Fibroblast of skin of back (primary cell): Measurements from ENCODE around the gene MEFV. TPM values are rescaled to one million over a fixed set of nuclear protein-coding genes. Genes with fewer than 3 reads are reported as not detected.
"Not testable (repeated sequence)": the region's sequence is repeated elsewhere in the genome, so short reads cannot be mapped to it uniquely, and the experiment has no call there.

Experiments
- DNase-seq: peaks from one replicate; pipeline ENCODE4 v3.0.0-alpha.2; 2013
- polyA plus RNA-seq, 2 experiments: library from polyadenylated mRNA; unstranded; fragments of 120-200 nt; gene quantifications; one replicate each; pipeline ENCODE4 v1.2.1, GENCODE V29; 2013; ENCODE audit not compliant: insufficient read length in 2 of 2

MEFV gene, protein sequence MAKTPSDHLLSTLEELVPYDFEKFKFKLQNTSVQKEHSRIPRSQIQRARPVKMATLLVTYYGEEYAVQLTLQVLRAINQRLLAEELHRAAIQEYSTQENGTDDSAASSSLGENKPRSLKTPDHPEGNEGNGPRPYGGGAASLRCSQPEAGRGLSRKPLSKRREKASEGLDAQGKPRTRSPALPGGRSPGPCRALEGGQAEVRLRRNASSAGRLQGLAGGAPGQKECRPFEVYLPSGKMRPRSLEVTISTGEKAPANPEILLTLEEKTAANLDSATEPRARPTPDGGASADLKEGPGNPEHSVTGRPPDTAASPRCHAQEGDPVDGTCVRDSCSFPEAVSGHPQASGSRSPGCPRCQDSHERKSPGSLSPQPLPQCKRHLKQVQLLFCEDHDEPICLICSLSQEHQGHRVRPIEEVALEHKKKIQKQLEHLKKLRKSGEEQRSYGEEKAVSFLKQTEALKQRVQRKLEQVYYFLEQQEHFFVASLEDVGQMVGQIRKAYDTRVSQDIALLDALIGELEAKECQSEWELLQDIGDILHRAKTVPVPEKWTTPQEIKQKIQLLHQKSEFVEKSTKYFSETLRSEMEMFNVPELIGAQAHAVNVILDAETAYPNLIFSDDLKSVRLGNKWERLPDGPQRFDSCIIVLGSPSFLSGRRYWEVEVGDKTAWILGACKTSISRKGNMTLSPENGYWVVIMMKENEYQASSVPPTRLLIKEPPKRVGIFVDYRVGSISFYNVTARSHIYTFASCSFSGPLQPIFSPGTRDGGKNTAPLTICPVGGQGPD
- not detected for polyA plus RNA-seq (2013, experiment 1 of 2; ENCODE audit: insufficient read length)
- 0.08 TPM for polyA plus RNA-seq (2013, experiment 2 of 2; ENCODE audit: insufficient read length)

DNA sequence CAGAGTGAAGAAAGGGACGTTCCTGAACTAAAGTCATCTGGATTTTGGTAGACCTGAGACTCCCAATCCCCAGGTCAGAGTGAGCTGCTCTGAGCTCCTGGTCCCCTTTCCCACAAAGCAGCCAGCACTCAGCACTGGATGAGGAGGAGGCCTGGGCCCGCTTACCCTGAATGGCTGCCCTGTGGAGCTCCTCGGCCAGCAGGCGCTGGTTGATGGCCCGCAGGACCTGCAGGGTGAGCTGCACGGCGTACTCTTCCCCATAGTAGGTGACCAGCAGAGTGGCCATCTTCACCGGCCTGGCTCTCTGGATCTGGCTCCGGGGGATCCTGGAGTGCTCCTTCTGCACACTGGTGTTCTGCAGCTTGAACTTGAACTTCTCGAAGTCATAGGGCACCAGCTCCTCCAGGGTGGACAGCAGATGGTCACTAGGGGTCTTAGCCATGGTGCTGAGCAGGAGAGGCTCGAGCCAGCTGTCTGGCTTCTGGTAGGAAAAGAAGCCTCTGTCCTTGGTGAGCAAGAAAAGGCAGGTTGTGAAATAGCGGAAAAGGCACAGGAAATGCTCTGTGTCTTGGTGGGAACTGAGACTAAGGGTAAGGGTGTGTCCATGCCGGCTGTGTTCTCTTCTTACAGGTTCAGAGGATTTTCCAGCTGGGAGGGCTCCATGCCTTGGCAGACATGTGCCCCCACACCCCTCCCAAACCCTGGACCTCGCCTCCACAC, at the start of gene MEFV:
TSS of gene MEFV (minus strand) at position 488 of the 720 bp plus-strand sequence. CDS start at position 442, 46 bp downstream.
- no peak for DNase-seq

GRCh38 chr16:3306078-3306477, 49.6 kb upstream of the MEFV start:
- DNase-seq: no peak

DNA sequence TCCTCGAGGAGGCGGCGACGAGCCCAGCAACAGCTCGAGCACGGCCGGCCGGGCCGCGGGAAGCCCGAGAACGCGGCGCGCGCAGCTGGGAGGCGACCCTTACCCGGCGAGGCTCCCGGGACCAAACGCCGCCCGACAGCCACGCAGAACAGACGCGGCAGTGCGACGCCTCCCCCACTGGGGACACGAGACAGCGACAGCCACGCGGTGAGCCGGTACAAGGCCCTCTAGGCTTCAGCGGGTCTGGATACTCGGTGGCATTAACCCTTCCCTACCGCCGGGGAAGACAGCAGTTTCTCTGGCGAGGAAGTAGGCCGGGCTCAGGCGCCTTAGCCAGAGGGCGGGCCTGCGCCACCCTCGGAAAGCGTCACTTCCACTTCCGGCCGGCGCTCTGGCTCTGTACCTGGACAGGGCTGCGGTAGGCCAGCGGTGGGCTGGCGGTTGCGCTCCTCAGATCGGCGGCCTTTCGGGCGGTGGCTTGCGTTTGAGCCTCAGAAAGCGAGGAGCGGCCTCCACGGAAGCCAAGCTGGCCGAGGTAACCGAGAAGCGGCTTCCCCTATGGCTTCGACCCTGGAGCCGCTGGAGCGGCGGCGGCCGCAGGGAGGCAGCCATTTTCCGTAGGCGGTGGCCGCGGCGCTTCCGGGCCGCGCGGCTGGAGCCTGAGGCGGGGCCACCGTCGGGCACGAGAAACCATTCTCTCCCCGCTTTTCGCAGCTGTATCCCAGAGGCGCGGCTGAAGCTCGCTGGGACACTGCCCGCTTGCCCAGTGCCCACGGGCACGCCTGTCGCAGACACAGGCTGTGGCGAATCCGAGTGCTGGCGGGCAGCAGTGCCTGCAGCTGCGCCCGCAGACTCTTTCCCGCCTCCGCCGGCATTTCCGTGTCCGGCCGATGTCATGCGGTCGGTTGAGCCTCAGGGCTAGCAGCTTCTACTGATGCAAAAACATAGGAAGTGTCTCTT, 49.0 kb upstream of the MEFV start, which contains the start of the genes TIGD7 and ZNF75A:
TSS of gene TIGD7 (minus strand) at position 322 of the 960 bp plus-strand sequence. CDS start 4,816 bp downstream, outside the sequence.
TSS of gene ZNF75A (plus strand) at position 389 of the 960 bp plus-strand sequence. CDS start 2,932 bp downstream, outside the sequence.
- peak; percentile 94 for DNase-seq

GRCh38 chr16:3304370-3304769, 47.9 kb upstream of the MEFV start:
- no peak for DNase-seq

DNA sequence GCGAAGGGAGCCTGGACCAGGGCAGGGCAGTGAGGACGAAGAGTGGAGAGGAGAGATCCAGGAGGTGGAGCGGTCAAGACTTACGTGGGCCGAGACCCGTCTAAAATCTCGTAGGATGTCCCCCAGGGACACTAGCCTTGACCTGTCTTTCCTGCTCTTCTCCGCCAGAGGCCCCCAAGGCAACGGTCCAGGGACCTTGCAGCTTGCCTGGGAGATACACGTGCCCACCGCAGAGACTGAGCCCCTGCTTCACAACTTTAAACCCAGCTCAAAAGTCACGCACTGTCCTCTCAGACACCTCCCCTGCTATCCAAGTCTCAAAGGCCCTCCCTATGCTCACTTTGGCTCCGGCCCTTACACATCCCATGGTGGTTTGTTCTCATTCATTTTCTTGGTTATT, 39.4 kb upstream of the MEFV start:
- DNase-seq: no peak

DNA sequence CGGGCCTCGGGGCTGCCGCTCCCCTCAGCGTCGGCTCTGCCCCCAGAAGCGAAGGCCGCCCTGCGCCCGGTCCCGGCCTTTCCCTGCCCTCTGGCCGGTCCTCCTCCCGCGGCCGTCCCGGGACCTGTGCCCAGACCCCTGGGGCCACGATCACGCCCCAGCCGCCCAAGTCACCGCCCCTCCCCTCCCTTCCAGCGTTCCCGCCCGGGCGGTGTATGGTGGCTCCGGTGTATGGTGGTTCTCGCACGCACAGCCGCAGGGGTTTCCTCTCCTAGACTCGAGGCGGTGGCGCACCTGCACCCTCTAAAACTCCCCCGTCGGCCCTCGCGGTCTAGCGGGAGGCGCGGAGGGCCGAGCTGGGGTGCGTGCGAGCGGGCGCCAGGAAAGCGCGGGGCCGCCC, 38.8 kb upstream of the MEFV start:
- no peak for DNase-seq

- no peak for DNase-seq
These were observed 36.2 kb upstream of the MEFV start for GRCh38 chr16:3292604-3293003.

GRCh38 chr16:3289998-3290673, 33.7 kb upstream of the MEFV start:
- no peak for DNase-seq

DNA sequence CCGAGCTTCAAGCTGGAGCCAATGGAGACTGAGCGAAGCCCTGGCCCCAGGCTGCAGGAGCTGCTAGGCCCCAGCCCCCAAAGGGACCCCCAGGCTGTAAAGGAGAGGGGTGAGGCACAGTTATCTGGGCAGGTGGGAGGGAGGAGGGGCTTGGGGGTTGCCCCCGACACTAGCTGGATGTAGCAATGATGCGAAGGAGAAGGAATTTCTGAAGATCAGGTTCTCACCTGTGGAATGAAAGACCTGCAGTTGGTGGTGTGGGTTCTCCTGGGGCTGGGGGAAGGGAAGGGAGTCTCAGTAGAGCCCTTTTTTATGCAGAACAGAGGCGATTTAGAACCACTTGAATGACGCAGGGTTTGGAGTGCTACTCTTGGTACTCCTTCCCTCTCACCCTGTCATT, 28.7 kb upstream of the MEFV start:
- no peak for DNase-seq

GRCh38 chr16:3283543-3284447, 27.4 kb upstream of the MEFV start:
- DNase-seq: no peak

DNA sequence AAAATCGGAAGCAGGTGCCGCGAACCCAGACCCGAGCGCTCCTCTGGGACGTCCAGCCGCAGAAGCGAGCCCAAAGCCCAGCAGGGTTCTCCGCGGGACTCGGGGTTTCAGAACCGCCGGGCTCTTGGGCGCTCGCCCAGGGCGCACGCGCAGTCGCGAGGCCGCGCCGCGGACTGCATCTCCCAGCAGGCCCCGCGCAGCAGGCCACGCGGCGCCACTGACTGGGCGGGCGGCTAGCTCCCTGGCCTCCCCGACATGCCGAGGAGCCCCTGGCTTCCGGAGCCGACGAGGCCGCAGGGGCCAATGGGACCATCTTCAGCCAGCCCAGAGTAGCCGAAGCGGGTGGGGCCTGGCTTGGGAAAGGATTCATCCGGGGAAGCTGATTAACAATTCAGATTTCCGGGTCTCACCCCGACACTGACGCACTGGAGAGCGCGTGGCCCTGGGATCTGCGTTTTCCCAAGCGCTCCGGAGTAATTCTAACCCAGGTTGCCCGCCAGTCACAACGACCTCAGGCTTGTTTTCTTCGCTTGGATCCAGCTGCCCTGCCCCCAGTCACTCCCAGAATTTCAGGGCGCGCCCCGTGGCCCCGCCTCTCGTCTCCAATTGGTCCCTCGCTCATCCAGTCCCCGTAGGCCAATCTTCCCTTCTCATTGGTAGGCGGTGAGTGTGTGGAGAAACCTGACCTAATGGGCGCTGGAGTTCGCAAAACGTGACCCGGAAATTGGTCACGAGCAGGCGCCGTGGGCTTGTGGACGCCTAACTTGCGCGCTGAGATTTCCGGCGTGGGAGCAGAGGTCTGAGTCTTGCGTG, 26.5 kb upstream of the MEFV start, which contains the start of gene ZNF263:
TSS of gene ZNF263 (plus strand) at position 762 of the 813 bp plus-strand sequence. CDS start 328 bp downstream, outside the sequence.
- DNase-seq: peak; percentile 99

DNA sequence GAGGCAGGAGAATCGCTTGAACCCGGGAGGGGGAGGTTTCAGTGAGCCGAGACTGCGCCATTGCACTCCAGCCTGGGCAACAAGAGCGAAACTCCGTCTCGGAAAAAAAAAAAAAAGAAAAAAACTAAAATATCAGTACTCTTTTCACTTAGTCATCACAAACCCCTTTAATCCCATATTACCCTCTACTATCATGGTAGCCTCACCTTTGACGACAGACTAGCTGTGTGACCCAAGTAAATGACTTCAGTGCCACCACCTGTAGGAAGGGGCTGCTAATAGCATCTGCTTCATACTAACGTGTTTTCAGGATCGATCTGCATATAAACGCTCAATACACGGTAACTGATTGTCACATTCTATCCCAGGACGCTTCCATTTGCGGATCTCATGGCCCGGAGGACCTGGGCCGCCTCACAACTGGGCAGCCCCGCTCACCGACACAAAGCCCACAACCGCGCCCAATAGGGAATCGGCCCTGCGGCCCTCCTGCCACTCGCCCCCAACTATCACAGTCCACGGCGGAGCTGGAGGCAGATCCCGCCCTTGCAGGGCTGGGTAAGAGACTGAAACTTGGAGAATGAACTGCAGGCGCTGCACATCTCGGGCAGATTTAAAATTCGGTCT, 25.8 kb upstream of the MEFV start:
- peak; percentile 77 for DNase-seq

- no peak for DNase-seq
These were observed 24.9 kb upstream of the MEFV start for GRCh38 chr16:3281222-3281820.

DNA sequence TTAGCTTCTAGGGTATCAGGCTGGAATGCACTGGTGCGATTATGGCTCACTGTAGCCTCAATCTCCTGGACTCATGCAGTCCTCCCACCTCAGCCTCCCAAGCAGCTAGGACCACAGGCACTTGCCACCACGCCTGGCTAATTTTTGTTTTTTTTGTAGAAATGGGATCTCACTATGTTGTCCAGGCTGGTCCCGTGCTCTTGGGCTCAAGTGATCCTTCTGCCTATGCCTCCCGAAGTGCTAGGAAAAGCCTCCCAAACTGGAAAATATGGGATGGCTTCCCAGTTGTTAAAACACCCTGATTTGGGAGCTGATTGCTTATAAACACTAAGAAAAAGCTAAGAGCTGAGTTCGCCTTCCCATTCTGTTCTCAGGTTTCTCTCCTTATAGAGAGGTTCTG, 20.2 kb upstream of the MEFV start:
- no peak for DNase-seq

DNA sequence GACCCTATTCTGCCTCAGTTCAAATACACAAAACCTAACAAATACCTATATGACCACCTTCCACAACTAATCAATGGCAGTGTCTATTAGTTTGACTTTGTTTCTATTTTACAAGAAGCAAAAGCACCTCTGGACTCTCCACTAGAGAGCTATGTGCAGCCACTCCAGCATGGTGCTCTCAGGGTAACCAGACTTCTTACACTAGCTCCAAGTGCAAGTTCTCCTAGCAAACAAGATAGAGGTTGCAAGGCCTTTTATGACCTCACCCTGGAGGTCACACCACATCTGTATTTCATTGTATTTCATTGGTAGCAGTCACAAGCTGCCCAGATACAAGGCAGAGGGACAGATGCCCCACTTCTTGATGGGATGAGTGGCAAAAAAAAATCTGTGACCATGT, 18.5 kb upstream of the MEFV start:
- DNase-seq: no peak

GRCh38 chr16:3274490-3274889, 18.1 kb upstream of the MEFV start:
- DNase-seq: no peak

DNA sequence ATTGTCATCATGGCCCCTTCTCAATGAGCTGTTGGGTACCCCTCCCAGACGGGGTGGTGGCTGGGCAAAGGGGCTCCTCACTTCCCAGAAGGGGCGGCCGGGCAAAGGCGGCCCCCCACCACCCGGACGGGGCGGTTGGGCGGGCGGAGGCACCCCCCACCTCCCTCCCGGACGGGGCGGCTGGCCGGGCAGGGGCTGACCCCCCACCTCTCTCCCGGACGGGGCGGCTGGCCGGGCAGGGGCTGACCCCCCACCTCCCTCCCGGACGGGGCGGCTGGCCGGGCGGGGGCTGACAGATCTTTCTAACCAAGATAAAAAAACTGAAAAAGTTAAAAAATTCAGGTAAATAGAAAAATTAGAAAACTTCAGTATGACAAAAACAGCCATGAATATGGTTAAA, 14.8 kb upstream of the MEFV start:
- not testable (repeated sequence) for DNase-seq

DNA sequence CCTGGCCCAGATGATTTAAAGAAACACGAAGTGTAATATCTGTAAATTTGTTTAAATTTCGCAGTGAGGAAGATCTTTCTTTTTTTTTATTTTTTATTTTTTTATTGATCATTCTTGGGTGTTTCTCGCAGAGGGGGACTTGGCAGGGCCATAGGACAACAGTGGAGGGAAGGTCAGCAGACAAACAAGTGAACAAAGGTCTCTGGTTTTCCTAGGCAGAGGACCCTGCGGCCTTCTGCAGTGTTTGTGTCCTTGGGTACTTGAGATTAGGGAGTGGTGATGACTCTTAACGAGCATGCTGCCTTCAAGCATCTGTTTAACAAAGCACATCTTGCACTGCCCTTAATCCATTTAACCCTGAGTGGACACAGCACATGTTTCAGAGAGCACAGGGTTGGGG, 14.3 kb upstream of the MEFV start:
- not testable (repeated sequence) for DNase-seq
